Hindlimb muscle (tissue), 1 donor: ENCODE measurements around the gene KCNMB3. TPM values are rescaled to one million over a fixed set of nuclear protein-coding genes. Genes with fewer than 3 reads are reported as not detected.
"Not testable (repeated sequence)": the region's sequence is repeated elsewhere in the genome, so short reads cannot be mapped to it uniquely, and the experiment has no call there.

Source experiments
- DNase-seq: peaks from one replicate; pipeline ENCODE4 v3.0.0-alpha.2; 2013
- polyA plus RNA-seq: library from polyadenylated mRNA; unstranded; fragments of 120-200 nt; gene quantifications from one replicate; pipeline ENCODE4 v1.2.1, GENCODE V29; 2013; ENCODE audit not compliant: insufficient read length

The KCNMB3 gene, protein sequence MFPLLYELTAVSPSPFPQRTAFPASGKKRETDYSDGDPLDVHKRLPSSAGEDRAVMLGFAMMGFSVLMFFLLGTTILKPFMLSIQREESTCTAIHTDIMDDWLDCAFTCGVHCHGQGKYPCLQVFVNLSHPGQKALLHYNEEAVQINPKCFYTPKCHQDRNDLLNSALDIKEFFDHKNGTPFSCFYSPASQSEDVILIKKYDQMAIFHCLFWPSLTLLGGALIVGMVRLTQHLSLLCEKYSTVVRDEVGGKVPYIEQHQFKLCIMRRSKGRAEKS
- polyA plus RNA-seq = 3.8 TPM

DNA sequence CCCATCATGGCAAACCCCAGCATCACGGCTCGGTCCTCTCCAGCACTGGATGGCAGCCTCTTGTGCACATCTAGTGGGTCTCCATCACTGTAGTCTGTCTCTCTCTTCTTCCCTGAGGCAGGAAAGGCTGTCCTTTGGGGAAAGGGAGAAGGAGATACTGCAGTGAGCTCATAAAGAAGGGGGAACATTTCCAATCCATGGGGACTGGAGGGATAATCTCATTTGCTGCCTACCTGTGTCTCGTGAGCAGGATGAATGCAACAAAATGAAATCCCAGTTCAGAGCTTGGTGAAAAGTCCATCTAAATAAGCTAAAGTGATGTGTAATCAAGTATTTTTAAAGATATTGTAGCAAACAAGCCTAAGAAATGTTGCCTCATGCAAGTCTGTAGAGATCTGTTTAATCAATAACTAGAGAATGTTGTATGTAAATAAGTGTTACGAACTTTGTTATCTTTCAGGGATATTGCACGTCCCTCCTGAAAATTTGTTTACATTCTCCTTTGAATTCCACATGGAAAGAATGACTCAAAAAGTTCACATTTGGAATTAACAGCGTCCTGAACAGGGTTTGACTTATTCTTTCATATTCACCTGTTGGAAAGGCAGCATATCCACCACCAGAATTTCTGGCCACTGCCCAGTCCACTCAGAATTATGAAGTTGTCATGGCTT is at the start of gene KCNMB3:
Gene KCNMB3 (minus strand): TSS at position 312 of the 674 bp plus-strand sequence. CDS start 124 bp downstream, at position 188.
- no peak for DNase-seq

DNA sequence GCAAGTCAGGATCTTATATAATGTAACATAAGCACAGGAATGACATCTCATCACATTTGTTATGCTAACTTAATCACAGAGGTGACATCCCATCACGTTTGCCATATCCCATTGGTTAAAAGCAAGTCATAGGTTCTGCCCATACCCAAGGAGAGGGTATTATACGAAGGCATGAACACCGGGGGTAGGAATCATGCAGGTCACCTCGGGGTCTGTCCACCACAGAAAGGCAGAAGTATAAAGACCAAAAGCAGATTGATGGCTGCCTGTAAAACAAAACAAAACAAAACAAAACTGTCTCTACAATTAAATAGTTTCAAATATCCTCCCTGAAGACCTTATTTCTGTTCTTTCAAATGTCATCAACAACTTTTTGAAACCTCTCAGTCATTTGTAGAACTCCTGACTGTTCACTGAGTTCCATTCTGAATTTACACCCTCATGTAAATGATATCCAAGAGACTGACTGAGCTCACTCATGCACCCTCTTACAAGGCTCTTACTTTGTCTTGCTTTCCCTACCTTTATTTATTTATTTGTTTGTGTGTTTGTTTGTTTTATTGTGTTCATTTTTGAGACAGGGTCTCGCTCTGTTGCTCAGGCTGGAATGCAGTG is 49.2 kb upstream of the KCNMB3 start:
- no peak for DNase-seq

DNA sequence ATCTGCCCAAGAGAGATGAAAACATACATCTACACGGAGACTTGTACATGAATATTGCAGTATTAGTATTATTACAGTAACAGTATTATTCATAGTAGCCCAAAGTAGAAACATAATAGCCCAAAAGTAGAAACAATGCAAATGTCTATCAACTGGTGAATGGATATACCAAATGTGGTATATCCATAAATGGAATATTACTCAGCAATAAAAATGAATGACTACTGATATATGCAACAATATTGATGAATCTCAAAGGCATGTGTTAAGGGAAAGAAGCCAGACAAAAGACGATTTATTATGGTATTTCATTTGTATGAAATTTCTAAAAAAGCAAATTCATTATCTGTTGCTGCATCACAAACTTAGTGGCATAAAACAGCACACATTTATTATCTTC is 48.4 kb upstream of the KCNMB3 start:
- no peak for DNase-seq

DNA sequence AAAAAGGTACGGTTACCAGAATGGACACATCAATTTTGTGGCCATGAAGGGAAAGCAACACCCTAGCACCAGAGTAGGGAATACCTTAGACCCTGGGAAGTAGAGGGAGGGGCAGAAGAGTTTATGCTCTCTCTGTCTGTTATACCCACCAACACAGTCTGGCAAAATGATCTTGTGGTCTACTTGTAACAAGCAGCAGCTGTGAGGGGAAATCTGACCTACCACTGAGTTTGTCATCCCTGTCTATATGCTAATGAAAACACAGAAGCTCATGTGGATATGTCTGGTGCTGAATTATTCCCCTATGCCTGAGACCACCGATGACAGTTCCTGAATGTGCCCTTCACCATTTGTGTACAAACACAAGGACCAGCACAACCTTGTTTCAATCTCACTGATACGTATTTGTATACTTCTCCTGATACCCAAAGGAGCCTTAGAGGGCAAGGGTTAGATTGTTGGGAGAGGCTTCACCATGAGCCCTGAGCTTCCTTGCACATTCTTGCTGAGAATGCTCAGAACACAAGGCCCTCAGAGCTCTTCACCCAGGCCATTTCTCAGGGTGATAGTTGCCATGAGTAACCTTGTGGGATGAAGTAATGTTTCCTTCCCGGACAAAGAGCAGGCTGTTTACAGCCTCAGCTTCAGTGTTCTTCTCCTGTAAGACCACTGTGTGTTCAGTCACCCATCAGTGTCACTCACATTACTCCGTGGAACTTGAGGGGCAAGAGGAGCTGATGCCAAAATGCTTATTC is 47.2 kb upstream of the KCNMB3 start:
- no peak for DNase-seq

DNA sequence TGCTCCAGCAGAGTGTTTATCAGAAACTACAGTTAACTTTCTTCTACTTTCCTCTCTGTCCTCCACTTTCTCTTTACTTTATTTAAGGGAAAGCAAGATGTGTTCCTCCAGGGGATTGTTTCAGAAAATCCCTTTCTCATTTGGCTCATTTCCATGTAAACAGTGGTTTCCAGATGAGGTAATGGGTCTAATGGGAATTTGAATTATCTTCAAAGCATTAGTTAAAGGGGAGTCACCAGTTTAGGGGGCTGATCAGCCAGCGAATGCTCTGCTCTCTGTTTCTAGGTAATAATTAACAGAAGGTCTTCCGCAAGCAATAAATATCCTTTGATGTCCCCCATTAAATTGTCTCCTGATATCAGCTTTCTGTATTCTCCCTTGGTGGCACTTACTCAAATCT is 41.5 kb upstream of the KCNMB3 start:
- DNase-seq = no peak

DNA sequence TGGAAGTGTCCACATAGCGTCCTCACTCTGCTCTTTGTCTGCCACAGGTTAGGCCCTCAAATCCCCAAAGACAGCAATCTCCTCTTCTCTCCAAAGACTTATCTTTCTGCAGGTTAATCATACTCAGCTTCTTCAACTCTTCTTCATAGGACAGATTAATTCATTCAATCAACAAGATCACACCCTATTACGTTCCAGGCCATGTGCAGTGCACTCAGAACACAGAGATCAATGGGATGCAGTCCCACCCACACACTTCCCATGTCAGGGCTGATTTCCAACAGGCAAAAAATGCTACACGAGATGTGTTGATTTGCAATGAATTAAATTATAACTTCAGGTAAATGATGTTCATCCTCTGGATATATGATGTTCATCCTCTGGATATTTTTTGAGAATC is 38.4 kb upstream of the KCNMB3 start:
- DNase-seq = no peak

DNA sequence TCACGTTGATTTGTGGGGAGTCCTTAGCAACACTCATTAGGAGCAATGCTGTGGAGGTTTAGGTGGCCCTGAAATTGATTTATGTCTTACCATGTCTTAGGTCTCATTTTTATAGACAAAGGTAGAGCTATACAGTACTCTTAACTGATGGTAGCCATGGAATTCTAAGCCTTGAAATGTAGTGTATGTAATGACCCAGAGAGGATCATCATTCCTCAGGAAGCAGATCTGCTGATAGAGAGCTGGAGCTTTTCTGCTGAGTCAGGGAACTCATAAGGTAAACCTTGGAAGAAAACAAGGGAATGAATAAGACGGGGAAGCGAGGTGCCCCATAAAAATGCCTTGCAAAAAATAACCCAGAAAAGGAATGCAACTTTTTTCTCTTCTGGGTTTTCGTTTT is 37.9 kb upstream of the KCNMB3 start:
- no peak for DNase-seq

DNA sequence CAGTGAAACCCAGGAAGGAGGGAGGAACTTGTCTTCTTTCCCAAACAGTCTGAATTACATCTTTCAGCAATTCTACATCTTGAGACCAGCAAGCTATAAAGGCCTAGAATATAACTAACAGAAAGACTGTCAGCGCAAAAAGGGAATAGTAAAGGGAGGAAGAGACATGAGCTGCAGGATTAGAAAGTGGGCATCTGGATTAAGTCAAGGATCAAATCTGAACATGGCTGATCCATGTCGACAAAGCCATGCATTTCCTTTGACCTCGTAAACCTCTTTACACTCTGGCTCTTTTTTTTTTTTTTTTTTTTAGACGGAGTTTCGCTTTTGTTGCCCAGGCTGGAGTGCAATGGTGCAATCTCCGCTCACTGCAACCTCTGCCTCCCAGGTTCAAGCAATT is 35.4 kb upstream of the KCNMB3 start:
- DNase-seq = no peak

DNA sequence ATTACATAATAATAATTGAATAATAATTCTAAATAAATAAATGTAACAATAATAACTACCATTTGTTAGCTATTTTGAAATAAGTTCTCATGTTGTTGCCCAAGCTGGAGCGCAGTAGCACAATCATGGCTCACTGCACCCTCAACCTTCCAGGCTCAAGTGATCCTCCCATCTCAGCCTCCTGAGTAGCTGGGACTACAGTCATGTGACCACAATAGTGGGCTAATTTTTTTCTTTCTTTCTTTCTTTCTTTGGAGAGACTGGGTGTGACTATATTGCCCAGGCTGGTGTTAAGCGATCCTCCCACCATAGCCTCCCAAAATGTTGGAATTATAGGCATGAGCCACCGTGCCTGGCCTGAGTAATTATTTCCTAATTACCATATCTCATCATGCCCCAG is 30.9 kb upstream of the KCNMB3 start:
- DNase-seq = no peak

DNA sequence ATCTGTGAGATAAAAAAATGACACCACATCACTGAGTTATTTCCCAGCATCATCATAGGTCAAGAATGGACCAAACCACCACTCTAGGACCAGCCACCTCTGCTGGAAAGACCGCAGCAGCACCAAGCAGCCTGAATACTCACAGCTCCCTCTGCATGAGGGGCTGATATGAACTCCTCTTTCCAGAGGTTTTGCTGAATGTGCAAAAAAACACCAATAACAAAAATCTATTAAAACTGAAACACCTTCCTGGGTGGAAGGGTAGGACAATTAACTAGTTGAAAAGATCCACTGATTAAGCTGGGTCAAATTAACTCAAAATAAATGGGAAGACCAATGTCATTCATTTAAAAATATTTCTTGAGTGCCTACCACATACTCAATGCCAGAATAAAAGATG is 28.9 kb upstream of the KCNMB3 start:
- no peak for DNase-seq

DNA sequence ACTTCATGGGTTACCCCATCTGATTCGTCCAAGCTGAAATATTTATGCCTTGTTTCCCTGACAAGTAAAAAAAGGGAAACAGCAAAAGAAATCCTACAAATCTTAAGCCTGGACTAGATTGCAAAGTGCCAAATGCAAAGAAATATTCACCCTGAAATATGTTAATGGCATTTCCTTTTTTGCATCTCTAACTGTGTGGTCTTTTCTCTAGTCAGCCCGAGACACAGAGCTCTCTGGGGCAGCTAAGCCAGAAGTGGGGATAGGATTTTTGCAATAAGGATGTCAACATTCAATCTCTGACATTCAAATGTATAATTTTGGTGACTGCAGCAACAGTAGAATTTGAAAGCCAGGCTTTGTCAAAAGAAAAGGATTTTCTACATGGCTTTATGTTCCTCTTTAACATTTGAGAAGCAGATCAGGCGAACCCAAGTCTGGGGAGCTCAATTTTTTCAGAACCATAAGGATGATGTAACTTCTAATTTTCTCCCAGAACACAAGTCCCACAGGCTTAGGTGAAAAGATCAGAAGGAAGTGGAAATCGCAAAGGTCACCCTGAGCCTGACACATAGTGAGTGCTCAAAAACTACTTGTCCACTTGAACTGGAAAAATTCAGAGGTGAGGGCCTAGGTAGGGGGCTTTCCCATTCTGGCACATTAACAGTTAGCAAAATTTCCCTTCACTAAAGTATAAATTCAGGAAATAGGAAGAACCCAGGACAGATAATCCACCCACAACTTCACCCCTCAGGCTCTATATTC is 28.2 kb upstream of the KCNMB3 start:
- no peak for DNase-seq

DNA sequence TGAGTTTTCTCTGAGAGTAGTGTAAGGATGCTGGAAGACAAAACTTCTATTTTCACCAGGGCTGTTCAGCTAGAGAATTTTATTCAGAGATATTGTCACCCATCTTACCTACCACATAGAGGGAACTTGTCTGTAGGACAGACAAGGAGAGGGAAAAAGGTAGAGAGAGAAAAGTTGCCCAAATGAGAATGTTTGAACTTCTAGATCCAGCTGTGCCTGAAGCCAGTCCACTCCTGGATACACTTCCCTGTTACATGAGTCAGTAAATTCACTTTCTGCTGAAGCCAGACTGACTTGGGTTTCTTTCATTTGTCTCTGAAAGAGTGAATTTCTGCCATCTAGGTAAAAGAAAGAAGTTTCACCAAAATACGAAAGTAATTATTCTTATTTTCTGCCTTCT is 27.2 kb upstream of the KCNMB3 start:
- DNase-seq = no peak

DNA sequence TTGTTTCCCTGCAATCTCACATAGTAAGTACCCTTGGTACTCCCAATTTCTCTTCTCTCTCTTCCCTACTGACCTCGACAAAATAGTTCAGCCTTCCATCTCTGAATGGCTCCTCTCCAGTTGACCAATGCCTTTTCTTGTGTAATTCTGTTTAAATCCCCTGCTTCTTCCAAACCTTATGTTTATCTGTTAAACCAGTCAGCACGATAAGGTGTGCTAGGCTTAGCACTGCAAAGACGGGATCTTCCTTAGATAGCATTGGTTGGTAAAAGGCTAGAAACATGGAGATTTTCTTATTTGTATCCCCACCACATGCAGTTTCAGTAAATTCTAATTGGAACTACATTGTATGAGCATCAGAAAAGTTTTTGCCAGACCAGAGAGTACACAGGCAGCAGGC is 25.8 kb upstream of the KCNMB3 start:
- no peak for DNase-seq

DNA sequence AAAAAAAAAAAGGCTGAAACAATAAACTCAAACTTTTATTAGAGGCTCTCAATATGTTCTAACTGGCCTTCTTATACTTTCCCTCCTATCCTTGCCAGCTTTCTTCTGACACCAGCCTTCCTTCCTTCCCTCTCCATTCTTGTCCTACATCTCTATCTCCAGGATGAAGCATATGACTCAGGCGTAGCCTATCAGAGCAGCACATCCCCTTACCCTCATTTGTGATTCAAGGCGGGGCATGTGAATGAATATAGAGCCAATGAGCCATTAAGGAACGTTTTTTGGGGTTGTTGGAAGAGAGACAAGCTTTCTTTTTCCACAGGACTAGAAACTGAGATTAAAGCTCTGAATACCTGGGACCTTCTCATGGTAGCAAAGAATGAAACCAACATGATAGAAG is 25.1 kb upstream of the KCNMB3 start:
- DNase-seq = no peak

DNA sequence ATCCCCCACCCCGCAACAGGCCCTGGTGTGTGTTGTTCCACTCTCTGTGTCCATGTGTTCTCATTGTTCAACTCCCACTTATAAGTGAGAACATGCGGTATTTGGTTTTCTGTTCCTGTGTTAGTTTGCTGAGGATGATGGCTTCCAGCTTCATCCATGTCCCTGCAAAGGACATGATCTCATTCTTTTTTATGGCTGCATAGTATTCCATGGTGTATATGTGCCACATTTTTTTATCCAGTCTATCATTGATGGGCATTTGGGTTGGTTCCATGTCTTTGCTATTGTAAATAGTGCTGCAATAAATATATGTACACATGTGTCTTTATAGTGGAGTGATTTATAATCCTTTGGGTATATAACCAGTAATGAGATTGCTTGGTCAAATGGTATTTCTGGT is 23.5 kb upstream of the KCNMB3 start:
- DNase-seq = not testable (repeated sequence)

DNA sequence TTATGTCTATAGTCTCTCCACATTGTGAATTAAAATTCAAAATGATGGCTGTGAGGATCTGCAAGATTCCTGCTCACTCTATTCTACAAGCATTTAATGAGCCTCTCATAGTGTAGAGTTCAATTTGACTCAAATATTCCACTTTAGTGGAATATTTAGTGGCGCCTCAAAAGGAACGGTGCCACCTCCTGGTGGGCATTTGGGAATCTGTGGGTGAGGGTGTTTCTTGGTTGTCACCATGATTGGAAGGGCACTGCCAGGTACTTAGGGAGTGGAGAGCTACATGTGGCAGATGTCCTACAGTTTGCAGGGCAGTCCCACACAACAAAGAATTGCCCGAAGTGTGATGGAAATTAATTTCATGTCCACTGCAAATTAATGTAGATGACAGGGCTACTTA is 21.5 kb upstream of the KCNMB3 start:
- no peak for DNase-seq

DNA sequence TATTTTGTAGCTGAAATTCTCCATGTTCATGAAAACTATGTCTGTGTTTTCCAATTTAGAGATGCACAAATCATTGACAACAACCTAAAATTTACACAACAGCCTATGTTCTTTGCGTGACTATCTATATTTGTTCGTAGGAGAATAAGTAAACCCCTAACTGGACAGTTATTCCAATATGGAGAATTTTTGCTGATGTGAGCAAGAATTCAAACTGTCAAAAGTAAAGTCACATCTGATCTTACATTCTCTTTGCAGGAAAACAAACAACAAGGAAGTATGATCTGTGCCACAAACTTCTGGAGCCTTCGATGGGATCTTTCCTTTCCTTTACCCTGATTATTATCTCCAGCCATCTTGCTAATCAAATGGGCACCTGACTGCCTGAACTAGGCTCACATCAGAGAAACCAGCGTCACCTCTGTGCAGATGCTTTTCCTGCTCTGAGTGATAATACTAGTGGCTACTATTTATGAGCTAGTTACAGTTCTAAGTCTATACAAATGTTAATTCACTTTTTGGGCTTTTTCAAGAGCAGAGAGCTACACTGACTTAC is 18.3 kb upstream of the KCNMB3 start:
- no peak for DNase-seq

DNA sequence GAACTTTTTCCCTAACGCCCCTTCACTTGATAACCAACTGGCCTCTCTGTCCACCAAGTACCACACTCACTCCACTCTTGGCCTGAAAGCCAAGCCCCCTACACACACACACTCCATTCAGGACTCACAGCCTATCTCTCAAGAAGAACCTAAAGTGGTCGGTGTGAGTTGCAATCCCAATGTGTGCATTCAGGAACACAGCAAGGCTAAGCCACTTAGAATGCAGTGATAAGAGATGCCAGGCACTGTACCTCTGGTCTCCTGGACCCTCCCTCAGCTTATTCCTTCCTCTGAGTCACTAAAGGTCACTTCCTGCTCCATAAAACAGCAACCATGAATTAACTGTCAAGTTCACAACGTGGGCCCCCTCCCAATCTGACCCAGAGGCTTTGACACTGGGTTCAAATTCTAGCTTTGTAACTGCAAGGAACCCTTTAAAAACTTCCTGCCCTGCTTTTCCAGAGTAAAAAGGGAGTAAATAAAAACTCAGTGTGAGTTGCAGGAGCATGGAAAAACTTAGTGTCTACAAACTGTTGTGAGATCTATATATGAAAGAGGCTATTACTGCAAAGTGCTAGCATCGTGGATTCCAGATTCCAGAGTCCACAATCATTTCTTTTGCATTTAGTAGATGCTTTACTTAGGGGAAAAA is 17.6 kb upstream of the KCNMB3 start:
- DNase-seq = no peak

DNA sequence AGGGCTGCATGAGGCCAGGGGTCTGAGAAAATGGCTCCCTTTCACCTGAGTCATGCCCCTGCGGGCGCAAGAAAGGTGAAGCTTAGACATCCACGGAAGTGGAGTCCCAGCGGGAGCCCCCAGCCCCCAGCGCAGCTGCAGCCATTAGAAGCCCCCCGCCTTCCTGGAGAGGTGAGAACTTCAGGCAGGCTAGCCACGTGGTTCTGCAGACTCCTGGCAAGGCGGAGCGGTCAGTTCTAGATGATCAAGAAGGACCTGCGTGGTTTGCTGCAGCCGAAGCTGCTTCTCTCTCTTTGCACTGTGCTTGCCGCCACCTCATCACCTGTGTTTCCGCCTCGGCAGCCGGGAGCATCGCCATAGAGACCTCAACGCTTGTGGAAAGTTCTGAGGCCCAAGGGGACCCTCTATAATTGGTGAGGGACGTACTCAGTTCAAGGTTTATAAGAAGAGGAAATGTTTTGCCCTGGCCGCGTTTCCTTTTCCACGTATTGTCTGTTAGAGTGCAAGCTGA is 15.8 kb upstream of the KCNMB3 start:
- DNase-seq = no peak

DNA sequence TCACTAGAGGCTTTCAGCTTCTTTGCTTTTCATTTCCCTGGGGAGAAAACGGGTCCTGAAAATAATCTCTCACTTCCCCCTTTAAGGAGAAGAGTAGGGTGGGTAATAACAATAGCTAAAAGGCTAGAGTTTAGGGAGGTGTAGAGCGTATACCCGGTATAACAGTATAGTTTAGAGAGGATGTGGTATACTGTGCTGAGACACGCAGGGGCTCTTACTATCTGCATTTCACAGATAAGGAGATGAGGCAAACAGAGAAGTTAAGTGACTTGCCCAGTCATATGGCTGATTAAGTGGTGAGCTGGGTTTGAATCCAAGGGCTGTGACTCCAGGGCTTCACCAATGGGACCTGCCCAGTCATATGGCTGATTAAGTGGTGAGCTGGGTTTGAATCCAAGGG is 15.0 kb upstream of the KCNMB3 start:
- no peak for DNase-seq

DNA sequence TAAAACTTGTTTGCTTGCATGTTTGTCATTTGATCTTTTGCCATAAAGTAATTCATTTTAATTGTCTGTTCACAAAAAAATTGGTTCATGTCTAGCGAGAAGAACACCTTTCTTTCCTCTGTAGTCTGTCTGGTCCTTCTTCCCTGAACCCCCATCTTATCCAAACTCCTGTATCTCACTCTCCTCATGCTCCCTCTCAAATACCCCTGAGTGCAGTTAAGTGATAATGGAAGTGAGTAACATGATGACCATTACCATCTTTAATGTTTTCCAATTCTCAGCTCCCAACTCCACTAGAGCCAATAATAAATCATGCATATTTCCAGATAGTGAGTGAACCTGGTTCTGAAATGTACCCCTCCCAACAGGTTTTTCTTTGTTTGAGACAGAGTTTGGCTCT is 14.2 kb upstream of the KCNMB3 start:
- DNase-seq = no peak
